HG03520 (cell line): ENCODE measurements around the gene SLC9A2.

ENCODE experiments used
- ATAC-seq: cut with Tn5 transposase; IDR thresholded peaks from one replicate; pipeline ENCODE4 v1.9.1; 2021; ENCODE audit warnings: mild to moderate bottlenecking, moderate library complexity; ENCODE audit not compliant: unreplicated experiment

Gene SLC9A2

GRCh38 chr2:102619414-102620319, at the start of gene SLC9A2:
TSS of gene SLC9A2 (plus strand) at chr2:102619553. CDS start at chr2:102619849, 296 bp downstream.
- ATAC-seq: no peak

GRCh38 chr2:102575888-102576287, 43.5 kb upstream of the SLC9A2 start:
- ATAC-seq: no peak

DNA sequence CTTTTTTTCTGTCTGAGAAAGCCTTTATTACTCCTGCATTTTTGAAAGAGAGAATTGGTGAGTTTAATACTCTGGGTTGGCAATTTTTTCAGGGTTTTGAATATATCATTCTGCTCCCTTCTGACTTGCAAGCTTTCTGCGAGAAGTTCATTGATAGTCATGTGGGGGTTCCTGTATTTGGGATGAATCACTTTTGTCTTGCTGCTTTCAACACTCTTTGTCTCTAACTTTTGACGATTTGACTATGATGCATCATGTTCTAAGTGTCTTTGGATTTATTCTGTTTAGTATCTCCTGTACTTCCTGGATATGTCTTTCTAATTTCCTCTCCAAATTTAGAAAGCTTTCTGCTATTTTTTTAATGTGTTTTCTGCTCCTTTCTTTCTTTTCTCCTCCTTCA, 41.0 kb upstream of the SLC9A2 start:
- ATAC-seq: no peak

GRCh38 chr2:102581911-102582310, 37.4 kb upstream of the SLC9A2 start:
- no peak for ATAC-seq

- ATAC-seq: no peak
These were observed 36.5 kb upstream of the SLC9A2 start for GRCh38 chr2:102582845-102583244.

DNA sequence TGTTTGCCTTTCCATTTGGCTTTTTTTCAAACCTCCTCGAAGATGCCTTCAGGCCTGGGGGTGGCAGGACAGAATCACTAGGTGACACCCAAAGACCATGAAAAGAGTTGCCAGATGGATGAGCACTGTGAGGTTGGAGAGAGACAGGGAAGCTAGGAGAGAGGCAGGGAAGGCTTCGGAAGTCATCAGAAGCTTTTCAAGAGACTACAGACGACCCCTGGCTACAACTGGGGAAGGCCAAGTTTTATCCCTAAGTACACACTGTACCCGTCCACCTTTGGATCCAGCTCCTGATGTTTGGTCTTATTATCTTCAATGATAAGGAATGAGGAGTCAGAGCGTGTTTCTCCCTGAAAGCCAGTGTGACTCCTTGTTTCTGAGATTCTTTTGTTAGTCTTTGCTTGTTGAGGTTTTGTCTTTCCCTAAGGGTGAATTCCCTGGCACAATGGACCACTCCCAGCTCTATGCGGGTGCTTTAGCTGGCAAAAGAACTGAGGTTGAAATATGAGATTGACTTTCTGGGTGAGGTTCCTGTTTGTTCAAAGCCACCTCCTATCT, 33.4 kb upstream of the SLC9A2 start:
- no peak for ATAC-seq

GRCh38 chr2:102588213-102588939, 31.0 kb upstream of the SLC9A2 start:
- no peak for ATAC-seq

- no peak for ATAC-seq
These were observed 29.9 kb upstream of the SLC9A2 start for GRCh38 chr2:102589444-102589843.

DNA sequence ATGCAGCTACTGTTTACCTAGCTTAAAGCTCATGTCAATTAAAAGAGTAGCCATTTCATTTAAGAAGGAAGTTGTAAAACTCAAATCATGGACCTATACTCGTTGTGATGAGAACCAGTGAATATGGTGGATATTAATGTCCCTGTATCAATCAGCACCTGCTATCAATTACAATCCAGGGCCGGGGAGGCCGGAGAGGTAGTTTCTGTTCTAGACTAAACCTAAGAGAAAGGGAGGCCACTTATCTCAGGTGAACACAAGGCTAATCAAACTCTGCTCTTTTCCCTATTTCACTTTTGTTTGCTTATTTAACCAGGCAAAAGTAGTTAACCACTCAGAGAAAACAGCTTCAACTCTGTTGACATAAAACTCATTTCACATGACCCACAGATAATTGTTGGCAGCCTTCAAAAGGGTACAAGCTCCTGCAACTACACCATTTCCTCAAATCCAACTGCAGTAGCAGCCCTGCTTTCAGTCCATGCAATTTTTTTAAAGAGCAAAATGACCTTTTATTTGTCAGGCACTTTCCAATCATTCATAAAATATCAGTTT, 27.8 kb upstream of the SLC9A2 start:
- no peak for ATAC-seq

- no peak for ATAC-seq
These were observed 26.8 kb upstream of the SLC9A2 start for GRCh38 chr2:102592601-102593000.

DNA sequence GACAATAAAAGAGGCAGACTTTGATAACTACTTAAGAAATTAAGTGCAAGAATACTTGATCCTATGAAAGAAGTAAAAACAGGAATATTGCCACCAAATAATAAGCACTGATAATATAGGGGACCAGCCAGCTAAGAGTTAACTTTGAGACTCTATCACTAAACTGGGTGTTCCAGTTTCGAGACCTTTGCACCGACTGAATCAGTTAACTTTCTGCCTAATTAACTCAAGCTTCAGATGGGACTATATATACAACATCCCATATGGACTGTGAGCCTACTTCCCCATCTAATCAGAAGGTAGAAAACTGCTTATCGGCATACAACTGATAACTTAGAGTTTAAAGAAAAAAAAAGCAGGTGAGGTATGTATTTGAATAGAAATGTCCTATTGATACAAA, 25.8 kb upstream of the SLC9A2 start:
- ATAC-seq: no peak

DNA sequence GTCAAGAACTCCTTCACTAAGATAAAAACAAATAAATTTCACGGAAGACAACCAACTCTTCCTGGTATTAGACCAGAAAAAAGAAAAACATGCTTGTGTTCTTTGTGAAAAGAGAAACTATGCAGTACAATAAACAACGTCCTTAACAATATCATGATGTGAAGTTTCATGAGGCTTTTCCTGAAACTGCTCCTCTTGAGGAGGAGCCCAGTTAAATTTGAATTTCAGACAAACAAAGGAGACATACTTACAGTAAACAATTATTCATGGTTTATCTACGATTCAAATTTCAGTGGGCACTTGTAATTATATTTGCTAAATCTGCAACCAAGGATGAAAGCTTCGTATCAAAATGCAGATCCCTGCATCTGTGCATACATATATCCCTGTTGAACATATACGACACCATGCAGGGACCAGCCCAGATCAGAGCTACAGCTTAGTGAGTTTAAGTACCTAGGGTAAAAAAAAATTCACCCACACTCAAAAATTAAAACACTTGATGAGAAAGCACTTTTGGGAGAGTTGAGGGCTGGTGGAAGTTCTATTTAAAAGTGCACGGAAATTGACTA, 24.8 kb upstream of the SLC9A2 start:
- ATAC-seq: no peak

- ATAC-seq: no peak
These were observed 21.6 kb upstream of the SLC9A2 start for GRCh38 chr2:102597788-102598187.

- no peak for ATAC-seq
These were observed 19.9 kb upstream of the SLC9A2 start for GRCh38 chr2:102599486-102599885.

GRCh38 chr2:102601730-102602129, 17.6 kb upstream of the SLC9A2 start:
- no peak for ATAC-seq

GRCh38 chr2:102603904-102604303, 15.4 kb upstream of the SLC9A2 start:
- no peak for ATAC-seq

DNA sequence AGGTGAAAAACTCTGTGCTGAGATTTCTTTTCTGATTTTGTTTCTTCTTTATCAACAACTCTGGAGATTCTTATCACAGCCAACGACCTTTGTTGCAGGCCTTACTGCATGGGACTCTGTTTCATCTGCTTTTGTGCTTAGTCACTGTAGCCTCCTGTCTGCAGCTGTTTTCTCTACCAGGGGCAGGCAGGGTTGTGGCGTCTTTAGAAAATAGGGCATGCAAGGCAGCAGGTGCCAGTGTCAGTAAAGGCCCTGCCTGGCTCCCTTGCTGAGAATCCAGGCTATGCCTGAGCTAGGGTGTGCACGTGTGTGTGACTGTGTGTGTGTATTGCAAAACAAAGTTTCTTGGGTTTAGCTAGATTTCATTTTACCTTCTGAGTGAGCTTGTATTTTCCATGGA, 14.6 kb upstream of the SLC9A2 start:
- ATAC-seq: no peak

GRCh38 chr2:102606353-102606752, 13.0 kb upstream of the SLC9A2 start:
- ATAC-seq: no peak

- ATAC-seq: peak; percentile 89
These were observed 3.5 kb upstream of the SLC9A2 start for GRCh38 chr2:102615620-102616436.
